Vagina (tissue), 2 donors: Measurements from ENCODE around the gene ARHGAP10. TPM values are rescaled to one million over a fixed set of nuclear protein-coding genes. Genes with fewer than 3 reads are reported as not detected.

ENCODE experiments used
- DNase-seq, 2 donors: peaks; one replicate each; pipeline ENCODE4 v3.0.0-alpha.2; 2017; ENCODE audit errors: extremely low spot score in 2 of 2
- H3K27ac ChIP-seq: fragments of 200-600 bp; sonication (generic); one replicate; pipeline ENCODE4 v1.5.1; 2019
- H3K27me3 ChIP-seq: fragments of 200-600 bp; sonication (generic); one replicate; pipeline ENCODE4 v1.5.1; 2019
- H3K36me3 ChIP-seq, 2 donors: fragments of 200-600 bp; sonication (generic); one replicate each; pipeline ENCODE4 v1.5.1; 2017 to 2019
- H3K4me1 ChIP-seq: fragments of 200-600 bp; sonication (generic); one replicate; pipeline ENCODE4 v1.5.1; 2019
- H3K4me3 ChIP-seq, 2 donors: fragments of 200-600 bp; sonication (generic); 1 replicate in 1 of 2; 2 replicates in 1 of 2; pipeline ENCODE4 v1.5.1; 2016 to 2019
- H3K9me3 ChIP-seq: fragments of 200-600 bp; sonication (generic); one replicate; pipeline ENCODE4 v1.5.1; 2019
- CTCF ChIP-seq, 3 experiments: fragments of 450-650 bp in 2 of 3; fragments of 200-600 bp in 1 of 3; sonication (generic) in 1 of 3; IDR thresholded peaks; one replicate each; pipeline ENCODE4 v1.5.1; 2017 to 2019; ENCODE audit warnings: antibody characterized with exemption in 3 of 3, mild to moderate bottlenecking in 2 of 3, moderate library complexity in 2 of 3
- POLR2A ChIP-seq, 2 donors: fragments of 450-650 bp; IDR thresholded peaks; one replicate each; pipeline ENCODE4 v1.6.1; 2017; ENCODE audit warnings: antibody characterized with exemption in 2 of 2, mild to moderate bottlenecking in 2 of 2, moderate library complexity in 2 of 2
- POLR2AphosphoS5 ChIP-seq, 2 donors: sonication (generic); formaldehyde crosslinking; IDR thresholded peaks; one replicate each; pipeline ENCODE4 v1.9.0; 2017; ENCODE audit warnings: antibody characterized with exemption in 2 of 2, mild to moderate bottlenecking in 2 of 2, low read depth in 1 of 2; ENCODE audit not compliant: insufficient read depth in 1 of 2
- intact Hi-C: fragments of 100-400 bp; cut with DNase I; formaldehyde crosslinking; loops from one replicate; pipeline ENCODE4 v1.15.1; 2023
- total RNA-seq: library from RNA; depleted of rRNA; stranded (reverse); fragments of >200 nt; gene quantifications from one replicate; pipeline ENCODE4 v1.2.3, GENCODE V29; 2016

Gene ARHGAP10
- total RNA-seq, 1 donor from 2014 or later: 55.5 TPM

- Histone ChIP-seq H3K36me3 (no peaks in the 10 kb centered on the region), H3K4me3 (no peak overlapping the region), H3K9me3 (no peaks in the 10 kb centered on the region), H3K27me3 (no peaks in the 10 kb centered on the region), H3K4me1 (peaks cover 66% of the 10 kb centered on the region), H3K27ac (no peak overlapping the region)
- TF ChIP-seq POLR2AphosphoS5 (IDR thresholded peaks at IDR 0.05; ENCODE audit: insufficient read depth in 1 of 2, low read depth in 1 of 2): no peak
- no peak for TF ChIP-seq POLR2A (IDR thresholded peaks at IDR 0.05)
- TF ChIP-seq CTCF (IDR thresholded peaks at IDR 0.05): no peak
- intact Hi-C loops: no loop called here
- no peak for DNase-seq
Measured at GRCh38 chr4:147773261-147774184, 41.6 kb downstream of the ARHGAP10 start.

GRCh38 chr4:147776716-147777115 is 44.8 kb downstream of the ARHGAP10 start:
- no peak for DNase-seq
- no peaks in the 10 kb centered on the region for H3K27me3 ChIP-seq
- no peak overlapping the region for H3K27ac ChIP-seq
- no peak for TF ChIP-seq POLR2AphosphoS5 (IDR thresholded peaks at IDR 0.05; ENCODE audit: insufficient read depth in 1 of 2, low read depth in 1 of 2)
- no peak for TF ChIP-seq CTCF (IDR thresholded peaks at IDR 0.05)
- TF ChIP-seq POLR2A (IDR thresholded peaks at IDR 0.05): no peak
- no peaks in the 10 kb centered on the region for H3K9me3 ChIP-seq
- H3K36me3 ChIP-seq: no peaks in the 10 kb centered on the region
- no peak overlapping the region for H3K4me3 ChIP-seq
- peaks cover 83% of the 10 kb centered on the region for H3K4me1 ChIP-seq
- intact Hi-C loops: no loop called here

GRCh38 chr4:147777456-147778091 is 45.7 kb downstream of the ARHGAP10 start:
- no peaks in the 10 kb centered on the region for H3K36me3 ChIP-seq
- no peak for TF ChIP-seq CTCF (IDR thresholded peaks at IDR 0.05)
- no peak for TF ChIP-seq POLR2A (IDR thresholded peaks at IDR 0.05)
- no peak for TF ChIP-seq POLR2AphosphoS5 (IDR thresholded peaks at IDR 0.05; ENCODE audit: insufficient read depth in 1 of 2, low read depth in 1 of 2)
- H3K4me3 ChIP-seq: no peak overlapping the region
- DNase-seq: no peak
- H3K27ac ChIP-seq: no peak overlapping the region
- H3K4me1 ChIP-seq: peaks cover 82% of the 10 kb centered on the region
- intact Hi-C loops: no loop called here
- H3K9me3 ChIP-seq: no peaks in the 10 kb centered on the region
- H3K27me3 ChIP-seq: no peaks in the 10 kb centered on the region

- Histone ChIP-seq H3K4me1 (peaks cover 71% of the 10 kb centered on the region), H3K27me3 (no peaks in the 10 kb centered on the region), H3K36me3 (no peaks in the 10 kb centered on the region), H3K4me3 (no peak overlapping the region), H3K9me3 (no peaks in the 10 kb centered on the region), H3K27ac (no peak overlapping the region)
- TF ChIP-seq POLR2A (IDR thresholded peaks at IDR 0.05) (no peak), POLR2AphosphoS5 (IDR thresholded peaks at IDR 0.05; ENCODE audit: insufficient read depth in 1 of 2, low read depth in 1 of 2) (no peak), CTCF (IDR thresholded peaks at IDR 0.05) (no peak)
- no peak for DNase-seq
- intact Hi-C loops: no loop called here
Measured at GRCh38 chr4:147778942-147779341, 47.1 kb downstream of the ARHGAP10 start.

- DNase-seq: no peak
- no peak overlapping the region for H3K4me3 ChIP-seq
- intact Hi-C loops: no loop called here
- peaks cover 66% of the 10 kb centered on the region for H3K4me1 ChIP-seq
- no peak overlapping the region for H3K27ac ChIP-seq
- no peaks in the 10 kb centered on the region for H3K27me3 ChIP-seq
- H3K9me3 ChIP-seq: no peaks in the 10 kb centered on the region
- TF ChIP-seq CTCF (IDR thresholded peaks at IDR 0.05) (no peak), POLR2AphosphoS5 (IDR thresholded peaks at IDR 0.05; ENCODE audit: insufficient read depth in 1 of 2, low read depth in 1 of 2) (no peak), POLR2A (IDR thresholded peaks at IDR 0.05) (no peak)
- no peaks in the 10 kb centered on the region for H3K36me3 ChIP-seq
Measured at GRCh38 chr4:147779451-147779850, 47.6 kb downstream of the ARHGAP10 start.
